GM21423 (cell line): Measurements from ENCODE around the gene COG7.
"Not testable (repeated sequence)": the region's sequence is repeated elsewhere in the genome, so short reads cannot be mapped to it uniquely, and the experiment has no call there.

Experiments
- ATAC-seq: cut with Tn5 transposase; IDR thresholded peaks from one replicate; pipeline ENCODE4 v1.9.1; 2021; ENCODE audit warnings: mild to moderate bottlenecking, moderate library complexity; ENCODE audit not compliant: unreplicated experiment

Gene COG7

GRCh38 chr16:23416816-23417215 is 36.2 kb downstream of the COG7 start:
- no peak for ATAC-seq

- no peak for ATAC-seq
These were observed 38.3 kb downstream of the COG7 start for GRCh38 chr16:23414731-23415130.

GRCh38 chr16:23410176-23410575 is 42.8 kb downstream of the COG7 start:
- no peak for ATAC-seq

- no peak for ATAC-seq
These were observed 43.5 kb downstream of the COG7 start for GRCh38 chr16:23409522-23409921.

- ATAC-seq: no peak
These were observed 44.1 kb downstream of the COG7 start for GRCh38 chr16:23408823-23409298.

- ATAC-seq: no peak
These were observed 44.7 kb downstream of the COG7 start for GRCh38 chr16:23408242-23408822.

GRCh38 chr16:23407436-23408127 is 45.4 kb downstream of the COG7 start:
- no peak for ATAC-seq

- no peak for ATAC-seq
These were observed 46.3 kb downstream of the COG7 start for GRCh38 chr16:23406546-23407240.

- no peak for ATAC-seq
These were observed 47.0 kb downstream of the COG7 start for GRCh38 chr16:23406024-23406423.

GRCh38 chr16:23403547-23403946 is 49.4 kb downstream of the COG7 start:
- no peak for ATAC-seq

- ATAC-seq: no peak
These were observed 50.9 kb downstream of the COG7 start for GRCh38 chr16:23402100-23402499.

GRCh38 chr16:23401139-23401538 is 51.9 kb downstream of the COG7 start:
- no peak for ATAC-seq

GRCh38 chr16:23400447-23400846 is 52.5 kb downstream of the COG7 start:
- ATAC-seq: not testable (repeated sequence)

- no peak for ATAC-seq
These were observed 53.8 kb downstream of the COG7 start for GRCh38 chr16:23398987-23399805.

GRCh38 chr16:23397464-23397863 is 55.5 kb downstream of the COG7 start:
- ATAC-seq: no peak

GRCh38 chr16:23395732-23396131 is 57.3 kb downstream of the COG7 start:
- ATAC-seq: no peak

GRCh38 chr16:23394141-23394831 is 58.7 kb downstream of the COG7 start:
- ATAC-seq: no peak

GRCh38 chr16:23392223-23392600 is 60.8 kb downstream of the COG7 start:
- no peak for ATAC-seq

- ATAC-seq: no peak
These were observed 61.4 kb downstream of the COG7 start for GRCh38 chr16:23391381-23392222.

- not testable (repeated sequence) for ATAC-seq
These were observed 63.1 kb downstream of the COG7 start for GRCh38 chr16:23389936-23390335.
